Heart left ventricle (tissue), 16 donors: ENCODE results near the gene PRR29. TPM values are rescaled to one million over a fixed set of nuclear protein-coding genes. Genes with fewer than 3 reads are reported as not detected.

Experiments
- ATAC-seq, 4 donors: fragments of 200-7000 bp; cut with Tn5 transposase; one replicate each; pipeline ENCODE4 v1.9.1; 2020 to 2022; ENCODE audit warnings: moderate library complexity in 4 of 4, mild to moderate bottlenecking in 3 of 4, moderate number of reproducible peaks in 1 of 4
- DNase-seq, 5 donors: peaks; one replicate each; pipeline ENCODE4 v3.0.0-alpha.2; 2020
- H3K27ac ChIP-seq, 12 donors: fragments of 200-600 bp; sonication (generic) in 4 of 12; one replicate each; pipeline versions ENCODE4 v1.5.0 to v1.8.0; 2016 to 2022; ENCODE audit warnings: mild to moderate bottlenecking in 2 of 12
- H3K27me3 ChIP-seq, 9 donors: fragments of 200-600 bp; sonication (generic) in 2 of 9; one replicate each; pipeline versions ENCODE4 v1.5.1 to v1.8.0; 2016 to 2022; ENCODE audit warnings: mild to moderate bottlenecking in 3 of 9
- H3K36me3 ChIP-seq, 9 donors: fragments of 200-600 bp; sonication (generic) in 2 of 9; one replicate each; pipeline versions ENCODE4 v1.5.0 to v1.8.0; 2018 to 2022; ENCODE audit warnings: mild to moderate bottlenecking in 2 of 9
- H3K4me1 ChIP-seq, 12 donors: fragments of 200-600 bp; sonication (generic) in 4 of 12; one replicate each; pipeline versions ENCODE4 v1.5.0 to v1.8.0; 2016 to 2022; ENCODE audit warnings: mild to moderate bottlenecking in 3 of 12
- H3K4me3 ChIP-seq, 12 donors: fragments of 200-600 bp; sonication (generic) in 4 of 12; one replicate each; pipeline versions ENCODE4 v1.5.0 to v1.8.0; 2017 to 2022; ENCODE audit warnings: mild to moderate bottlenecking in 9 of 12, moderate library complexity in 4 of 12
- H3K9me3 ChIP-seq, 12 donors: fragments of 200-600 bp; sonication (generic) in 4 of 12; one replicate each; pipeline versions ENCODE4 v1.5.0 to v1.8.0; 2016 to 2022; ENCODE audit warnings: mild to moderate bottlenecking in 1 of 12
- POLR2A ChIP-seq, 2 donors: fragments of 450-650 bp; IDR thresholded peaks; one replicate each; pipeline ENCODE4 v1.6.1; 2017; ENCODE audit warnings: antibody characterized with exemption in 2 of 2, mild to moderate bottlenecking in 2 of 2, moderate library complexity in 2 of 2
- WGBS, 4 donors: extraction: QIAGEN DNeasy Blood & Tissue Kit in 2 of 4; methylation state at CpG; one replicate each; pipeline versions ENCODE4 v1.1.5 to v1.1.7; 2013 to 2018; 5-methylcytosine and 5-hydroxymethylcytosine counted together
- intact Hi-C, 10 donors: fragments of 100-400 bp; cut with DNase I; formaldehyde crosslinking; loops; one replicate each; pipeline versions ENCODE4 v1.11.1 to v1.14.2; 2022
- polyA plus RNA-seq, 2 donors: library from polyadenylated mRNA; stranded (reverse); fragments of 200-250 nt; gene quantifications; one replicate each; pipeline ENCODE4 v1.2.3, GENCODE V29; 2013
- total RNA-seq, 9 donors: library from RNA; depleted of rRNA in 2 of 9; stranded (reverse); fragments of >200 nt in 2 of 9; fragmentation: NEBNext Ultra II Directional in 3 of 9; extraction: Animal tissue kit (Norgen Biotek cat#: 25700) in 3 of 9; gene quantifications; one replicate each; pipeline versions ENCODE4 v1.1.0 to v1.2.4, GENCODE V29; 2016 to 2023
- TF ChIP-seq, protein P1 (sequence below), 12 donors: fragments of 200-600 bp; sonication (generic) in 4 of 12; IDR thresholded peaks; one replicate each; pipeline versions ENCODE4 v1.5.0 to v1.8.0; 2018 to 2022; ENCODE audit warnings: antibody characterized with exemption in 12 of 12, mild to moderate bottlenecking in 5 of 12
- donor health status: ischemic (EF 13 %, LVEDD 7.1; RV severe dilation, severe dysfunction).
- donor health status: healthy with polysubstance abuse.
- donor health status: DM: no; HTN: yes; CAD: no.
- donor health status: DM: no; HTN: no; CAD: no.
- donor health status: ischemic (EF 25% LVEDD 6.9; RV normal size, moderate dysfunction).
- donor health status: ischemic (EF 25% LVEDD 5.7; RV mildly dilated, moderate dysfunction).
- donor health status: healthy.
- donor health status: DM: yes; HTN: yes; CAD: no.
- donor health status: ischemic (EF 35%, LVEDD 5.7; RV mildly dilated, moderate dysfunction).
- donor health status: nonischemic (EF 11% LVEDD 7.7; RV severe dilation, severe dysfunction).
- donor health status: DM: yes; HTN: yes; CAD: no.
- donor health status: PGD.
- donor health status: ischemic (EF 29% LVEDD 5.4; RV normal size, mild dysfunction).
- donor health status: nonischemic (EF 23%, LVEDD 6.1; RV moderate dilation, normal function).

Gene PRR29
- total and polyA plus RNA-seq, 11 donors: 0.15 to 1.8 (median 0.26) TPM; not detected in 3

DNA sequence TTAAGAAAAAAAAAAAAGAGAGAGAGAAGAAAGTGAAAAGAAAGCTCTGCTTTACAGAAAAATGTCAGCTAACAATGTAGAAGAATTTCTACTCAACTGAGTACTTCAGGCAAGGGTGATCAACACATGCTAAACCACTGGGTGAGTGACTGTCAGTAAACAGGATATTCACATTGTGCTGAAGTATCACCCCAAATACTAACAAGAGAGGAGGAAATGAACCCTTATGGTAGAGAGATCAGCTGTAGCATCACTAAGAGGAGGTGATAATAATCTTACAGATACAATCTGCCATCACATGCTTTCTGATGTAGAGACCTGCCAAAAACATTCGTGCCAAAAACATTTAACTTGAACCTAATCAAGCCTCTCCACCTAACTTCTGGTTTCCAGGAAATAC is 53.0 kb downstream of the PRR29 start:
- Histone ChIP-seq H3K36me3 (peaks cover 0 to 100% (median 93%) of the 10 kb centered on the region in 9 donors), H3K4me1 (peaks cover 0 to 6% (median 0%) of the 10 kb centered on the region in 12 donors), H3K27me3 (no peaks in the 10 kb centered on the region), H3K9me3 (no peaks in the 10 kb centered on the region), H3K27ac (peak overlapping the region in 2 of 12 donors; percentile 33 to 74), H3K4me3 (no peak overlapping the region)
- ATAC-seq (peak in 1 of 4 donors; percentile 89), DNase-seq (no peak)
- WGBS, 4 donors: 36 to 59% (median 50%) methylated on average over 1 of the region's 1 CpG
- intact Hi-C loops: no loop called here
- TF ChIP-seq, protein P1, sequence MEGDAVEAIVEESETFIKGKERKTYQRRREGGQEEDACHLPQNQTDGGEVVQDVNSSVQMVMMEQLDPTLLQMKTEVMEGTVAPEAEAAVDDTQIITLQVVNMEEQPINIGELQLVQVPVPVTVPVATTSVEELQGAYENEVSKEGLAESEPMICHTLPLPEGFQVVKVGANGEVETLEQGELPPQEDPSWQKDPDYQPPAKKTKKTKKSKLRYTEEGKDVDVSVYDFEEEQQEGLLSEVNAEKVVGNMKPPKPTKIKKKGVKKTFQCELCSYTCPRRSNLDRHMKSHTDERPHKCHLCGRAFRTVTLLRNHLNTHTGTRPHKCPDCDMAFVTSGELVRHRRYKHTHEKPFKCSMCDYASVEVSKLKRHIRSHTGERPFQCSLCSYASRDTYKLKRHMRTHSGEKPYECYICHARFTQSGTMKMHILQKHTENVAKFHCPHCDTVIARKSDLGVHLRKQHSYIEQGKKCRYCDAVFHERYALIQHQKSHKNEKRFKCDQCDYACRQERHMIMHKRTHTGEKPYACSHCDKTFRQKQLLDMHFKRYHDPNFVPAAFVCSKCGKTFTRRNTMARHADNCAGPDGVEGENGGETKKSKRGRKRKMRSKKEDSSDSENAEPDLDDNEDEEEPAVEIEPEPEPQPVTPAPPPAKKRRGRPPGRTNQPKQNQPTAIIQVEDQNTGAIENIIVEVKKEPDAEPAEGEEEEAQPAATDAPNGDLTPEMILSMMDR (IDR thresholded peaks at IDR 0.05): no peak
- no peak for TF ChIP-seq POLR2A (IDR thresholded peaks at IDR 0.05)

DNA sequence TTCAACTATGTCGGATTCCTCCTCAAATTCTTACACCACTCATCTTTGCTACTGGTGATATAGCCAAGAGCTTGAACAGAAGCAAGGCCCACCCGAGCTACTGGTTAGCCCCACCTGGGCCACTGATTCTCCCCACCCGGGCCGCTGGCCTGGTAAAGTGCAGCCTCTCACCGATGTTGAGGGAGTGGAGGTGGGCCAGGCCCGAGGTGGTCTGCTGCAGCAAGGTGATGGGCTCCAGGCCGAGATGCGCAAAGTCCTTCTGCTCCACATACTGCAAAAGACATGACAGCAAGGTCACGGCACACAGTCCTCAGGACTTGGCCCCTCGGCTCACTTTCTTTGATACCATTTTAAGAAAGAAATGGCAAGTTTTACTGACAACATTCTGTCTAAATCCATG is 55.0 kb downstream of the PRR29 start:
- TF ChIP-seq, protein P1 (IDR thresholded peaks at IDR 0.05): no peak
- TF ChIP-seq POLR2A (IDR thresholded peaks at IDR 0.05): no peak
- Histone ChIP-seq H3K27me3 (no peaks in the 10 kb centered on the region), H3K4me1 (peaks cover 0 to 6% (median 0%) of the 10 kb centered on the region in 12 donors), H3K9me3 (no peaks in the 10 kb centered on the region), H3K4me3 (no peak overlapping the region), H3K27ac (no peak overlapping the region), H3K36me3 (peaks cover 0 to 98% (median 93%) of the 10 kb centered on the region in 9 donors)
- DNase-seq (no peak), ATAC-seq (no peak)
- intact Hi-C loops: no loop called here
- WGBS, 4 donors: 92 to 98% (median 96%) methylated on average over 7 to 10 of the region's 10 CpGs

Other genes with a start within 250 kb of the PRR29 start
- gene CCDC47, start 224.8 kb upstream of the PRR29 start, total RNA-seq: 100 to 1,000 TPM in 2 of 9 donors, 10 to 100 TPM in 7; 54.4 to 115 (median 84.3) TPM
- gene CCDC47, start 224.8 kb upstream of the PRR29 start, polyA plus RNA-seq: 100 to 1,000 TPM in 1 of 2 donors, 10 to 100 TPM in 1; 38.4 to 139 TPM
- 10 to 100 TPM; 30.1 to 75.0 (median 61.0) TPM for gene DDX42, start 224.2 kb upstream of the PRR29 start, total RNA-seq
- gene DDX42, start 224.2 kb upstream of the PRR29 start, polyA plus RNA-seq: 10 to 100 TPM; 34.4 to 44.8 TPM
- 100 to 1,000 TPM in 7 of 9 donors, 10 to 100 TPM in 2; 64.7 to 143 (median 113) TPM for gene PSMC5, start 170.9 kb upstream of the PRR29 start, total RNA-seq
- 100 to 1,000 TPM; 164 to 189 TPM for gene PSMC5, start 170.9 kb upstream of the PRR29 start, polyA plus RNA-seq
- gene FTSJ3, start 170.7 kb upstream of the PRR29 start, total RNA-seq: 10 to 100 TPM; 22.1 to 46.5 (median 25.7) TPM
- 10 to 100 TPM; 12.5 to 44.6 TPM for gene FTSJ3, start 170.7 kb upstream of the PRR29 start, polyA plus RNA-seq
- gene SMARCD2, start 155.7 kb upstream of the PRR29 start, total RNA-seq: 10 to 100 TPM; 11.3 to 40.9 (median 24.1) TPM
- 10 to 100 TPM; 16.5 to 26.9 TPM for gene SMARCD2, start 155.7 kb upstream of the PRR29 start, polyA plus RNA-seq
- not detected for gene CSH2, start 124.7 kb upstream of the PRR29 start, total RNA-seq
- not detected for gene CSH2, start 124.7 kb upstream of the PRR29 start, polyA plus RNA-seq
- gene GH2, start 116.4 kb upstream of the PRR29 start, total RNA-seq: not detected
- not detected for gene GH2, start 116.4 kb upstream of the PRR29 start, polyA plus RNA-seq
- gene CSH1, start 101.8 kb upstream of the PRR29 start, total RNA-seq: not detected
- not detected for gene CSH1, start 101.8 kb upstream of the PRR29 start, polyA plus RNA-seq
- not detected for gene CSHL1, start 87.1 kb upstream of the PRR29 start, total RNA-seq
- gene CSHL1, start 87.1 kb upstream of the PRR29 start, polyA plus RNA-seq: not detected
- not detected for gene GH1, start 79.5 kb upstream of the PRR29 start, total RNA-seq
- not detected for gene GH1, start 79.5 kb upstream of the PRR29 start, polyA plus RNA-seq
- gene CD79B, start 66.0 kb upstream of the PRR29 start, total RNA-seq: 10 to 100 TPM in 2 of 9 donors, 1 to 10 TPM in 7; 2.2 to 16.2 (median 4.3) TPM
- gene CD79B, start 66.0 kb upstream of the PRR29 start, polyA plus RNA-seq: 1 to 10 TPM; 5.1 to 6.3 TPM
- gene SCN4A, start 25.4 kb upstream of the PRR29 start, total RNA-seq: 1 to 10 TPM in 4 of 9 donors, under 1 TPM in 5; 0.37 to 2.1 (median 0.67) TPM
- 1 to 10 TPM in 1 of 2 donors, under 1 TPM in 1; 0.33 to 1.8 TPM for gene SCN4A, start 25.4 kb upstream of the PRR29 start, polyA plus RNA-seq
- gene ICAM2, start 22.3 kb downstream of the PRR29 start, total RNA-seq: 100 to 1,000 TPM in 2 of 9 donors, 10 to 100 TPM in 7; 24.4 to 262 (median 33.0) TPM
- 10 to 100 TPM; 61.0 to 64.1 TPM for gene ICAM2, start 22.3 kb downstream of the PRR29 start, polyA plus RNA-seq
- gene ERN1, start 131.8 kb downstream of the PRR29 start, total RNA-seq: 10 to 100 TPM in 4 of 9 donors, 1 to 10 TPM in 5; 5.1 to 18.7 (median 9.1) TPM
- 1 to 10 TPM; 1.5 to 4.7 TPM for gene ERN1, start 131.8 kb downstream of the PRR29 start, polyA plus RNA-seq